CD14-positive monocyte (primary cell): ENCODE results near the gene ODC1. TPM values are rescaled to one million over a fixed set of nuclear protein-coding genes. Genes with fewer than 3 reads are reported as not detected.

Source experiments
- DNase-seq, 3 donors: peaks; one replicate each; pipeline ENCODE4 v3.0.0-alpha.2; 2011 to 2022
- H2AFZ ChIP-seq: 2 replicates; pipeline ENCODE4 v1.6.0; 2012; ENCODE audit warnings: mild to moderate bottlenecking, low read depth, low read length, inconsistent platforms; ENCODE audit not compliant: insufficient read depth, poor library complexity, severe bottlenecking
- H3K27ac ChIP-seq, 2 donors: 1 replicate in 1 of 2; 2 replicates in 1 of 2; pipeline ENCODE4 v1.5.1; 2012 to 2013; ENCODE audit warnings: low read length in 2 of 2, control low read depth in 1 of 2, inconsistent platforms in 1 of 2, low read depth in 1 of 2, mild to moderate bottlenecking in 1 of 2
- H3K27me3 ChIP-seq, 2 donors: one replicate each; pipeline versions ENCODE4 v1.6.0 to v1.6.1; 2011 to 2013; ENCODE audit warnings: low read length in 2 of 2; ENCODE audit not compliant: control insufficient read depth in 2 of 2, insufficient read depth in 2 of 2
- H3K36me3 ChIP-seq, 2 donors: replicated peaks in 1 of 2; 1 replicate in 1 of 2; 2 replicates in 1 of 2; pipeline versions ENCODE4 v1.5.1 to v1.6.1; 2012 to 2013; ENCODE audit warnings: low read length in 2 of 2, control low read depth in 1 of 2, inconsistent platforms in 1 of 2, mild to moderate bottlenecking in 1 of 2; ENCODE audit not compliant: insufficient read depth in 2 of 2, control insufficient read depth in 1 of 2
- H3K4me1 ChIP-seq, 2 donors: 1 replicate in 1 of 2; 2 replicates in 1 of 2; pipeline versions ENCODE4 v1.5.1 to v1.6.1; 2012 to 2013; ENCODE audit warnings: low read length in 2 of 2, control low read depth in 1 of 2, inconsistent platforms in 1 of 2, mild to moderate bottlenecking in 1 of 2, moderate library complexity in 1 of 2; ENCODE audit not compliant: insufficient read depth in 2 of 2, control insufficient read depth in 1 of 2
- H3K4me2 ChIP-seq: replicated peaks from 2 replicates; pipeline ENCODE3; 2012; ENCODE audit warnings: low read length, moderate library complexity, mild to moderate bottlenecking; ENCODE audit not compliant: poor library complexity, severe bottlenecking; ENCODE audit errors: extremely low read depth
- H3K4me3 ChIP-seq, 3 experiments: fragments of 200-600 bp in 1 of 3; sonication (generic) in 1 of 3; replicated peaks in 1 of 3; 1 replicate in 2 of 3; 2 replicates in 1 of 3; pipeline ENCODE4 v1.5.1; 2011 to 2013; ENCODE audit warnings: low read length in 3 of 3, mild to moderate bottlenecking in 3 of 3, control low read depth in 2 of 3, low read depth in 2 of 3, inconsistent platforms in 1 of 3, moderate library complexity in 1 of 3
- H3K79me2 ChIP-seq: 2 replicates; pipeline ENCODE4 v1.6.0; 2012; ENCODE audit warnings: mild to moderate bottlenecking, control low read depth, inconsistent platforms, low read length, moderate library complexity; ENCODE audit not compliant: insufficient read depth
- H3K9ac ChIP-seq: 2 replicates; pipeline ENCODE4 v1.6.0; 2017; ENCODE audit warnings: low read length, mild to moderate bottlenecking; ENCODE audit not compliant: insufficient read depth, poor library complexity, severe bottlenecking
- H3K9me3 ChIP-seq, 2 donors: replicated peaks in 1 of 2; 1 replicate in 1 of 2; 2 replicates in 1 of 2; pipeline versions ENCODE4 v1.5.1 to v1.6.1; 2012 to 2013; ENCODE audit warnings: low read length in 2 of 2, control low read depth in 1 of 2; ENCODE audit not compliant: control insufficient read depth in 1 of 2, insufficient read depth in 1 of 2
- H4K20me1 ChIP-seq: 2 replicates; pipeline ENCODE4 v1.6.0; 2012; ENCODE audit warnings: mild to moderate bottlenecking, low read length, control low read depth, moderate library complexity; ENCODE audit not compliant: insufficient read depth
- H3K27ac Mint-ChIP-seq, 7 donors: one replicate each; pipeline ENCODE4 v1.8.0; 2020; ENCODE audit warnings: mild to moderate bottlenecking in 7 of 7, mixed read lengths in 7 of 7, moderate library complexity in 6 of 7, inconsistent platforms in 2 of 7
- H3K27me3 Mint-ChIP-seq, 3 donors: one replicate each; pipeline ENCODE4 v1.8.0; 2021 to 2022; ENCODE audit warnings: low read depth in 3 of 3, mild to moderate bottlenecking in 3 of 3, mixed read lengths in 3 of 3, moderate library complexity in 3 of 3, inconsistent platforms in 1 of 3
- H3K36me3 Mint-ChIP-seq, 2 donors: one replicate each; pipeline ENCODE4 v1.8.0; 2020; ENCODE audit warnings: mixed read lengths in 2 of 2, inconsistent platforms in 1 of 2, mild to moderate bottlenecking in 1 of 2
- H3K4me1 Mint-ChIP-seq: one replicate; pipeline ENCODE4 v1.8.0; 2020; ENCODE audit warnings: mild to moderate bottlenecking, mixed read lengths
- H3K4me3 Mint-ChIP-seq, 2 donors: one replicate each; pipeline ENCODE4 v1.8.0; 2020; ENCODE audit warnings: mild to moderate bottlenecking in 2 of 2, mixed read lengths in 2 of 2, moderate library complexity in 1 of 2
- H3K9me3 Mint-ChIP-seq, 7 donors: one replicate each; pipeline ENCODE4 v1.8.0; 2020 to 2022; ENCODE audit warnings: mixed read lengths in 7 of 7, mild to moderate bottlenecking in 6 of 7, moderate library complexity in 6 of 7, inconsistent platforms in 2 of 7
- CTCF ChIP-seq: fragments of 200-600 bp; IDR thresholded peaks from one replicate; pipeline ENCODE4 v1.8.0; 2022; ENCODE audit warnings: antibody characterized with exemption, mild to moderate bottlenecking
- WGBS: methylation state at CpG from one replicate; pipeline ENCODE4 v1.1.5; 2013; ENCODE audit warnings: missing lambda C conversion rate; ENCODE audit not compliant: insufficient coverage; 5-methylcytosine and 5-hydroxymethylcytosine counted together
- intact Hi-C, 2 donors: fragments of 100-400 bp; cut with micrococcal nuclease; formaldehyde crosslinking; loops; one replicate each; pipeline versions ENCODE4 v1.15.0 to v1.15.1; 2023
- polyA plus RNA-seq, 3 donors: library from polyadenylated mRNA; depleted of rRNA in 1 of 3; unstranded in 2 of 3; stranded (reverse) in 1 of 3; fragments of 300-500 nt in 2 of 3; fragments of >200 nt in 1 of 3; fragmentation: Illumina TruSeq in 2 of 3; gene quantifications; 1 replicate in 2 of 3; 2 replicates in 1 of 3; pipeline ENCODE4 v1.2.3, GENCODE V29; 2012 to 2021

The ODC1 gene
- polyA plus RNA-seq, 3 donors = 22.7 to 27.3 (median 23.6) TPM

- Mint-ChIP-seq H3K9me3 (peaks cover 0 to 1% (median 0%) of the 10 kb centered on the region in 7 donors), H3K4me3 (no peak overlapping the region), H3K4me1 (peaks cover 79% of the 10 kb centered on the region), H3K27me3 (peaks cover 0 to 3% (median 1%) of the 10 kb centered on the region in 3 donors), H3K36me3 (peaks cover 30 to 45% of the 10 kb centered on the region in 2 donors), H3K27ac (peak overlapping the region in 2 of 7 donors; percentile 13 to 22)
- 98% methylated on average over 16 of the region's 20 CpGs for WGBS
- TF ChIP-seq CTCF = no peak
- no peaks in the 10 kb centered on the region for H3K9me3 ChIP-seq
- no peak overlapping the region for H2AFZ ChIP-seq
- no peaks in the 10 kb centered on the region for H3K27me3 ChIP-seq
- no peak overlapping the region for H3K4me3 ChIP-seq
- H3K9ac ChIP-seq = no peak overlapping the region
- intact Hi-C loops = loop anchor here in 1 of 2 donors (5.0 kb wide), 1 partner anchor 117 kb away; no protein-coding TSS in a partner anchor
- no peak for DNase-seq
- H3K4me1 ChIP-seq = peaks cover 75 to 83% of the 10 kb centered on the region in 2 donors
- peaks cover 60% of the 10 kb centered on the region for H3K79me2 ChIP-seq
- no peak overlapping the region for H3K4me2 ChIP-seq
- H4K20me1 ChIP-seq = peaks cover 15% of the 10 kb centered on the region
- H3K36me3 ChIP-seq = peaks cover 3 to 17% of the 10 kb centered on the region in 2 donors
- no peak overlapping the region for H3K27ac ChIP-seq
Observed at GRCh38 chr2:10404324-10405143, 43.6 kb downstream of the ODC1 start.

GRCh38 chr2:10402653-10403215 is 45.4 kb downstream of the ODC1 start:
- H3K4me1 Mint-ChIP-seq = peaks cover 74% of the 10 kb centered on the region
- Histone ChIP-seq H3K4me1 (peaks cover 71 to 80% of the 10 kb centered on the region in 2 donors), H3K79me2 (peaks cover 58% of the 10 kb centered on the region)

More at GRCh38 chr2:10402653-10403215, 45.4 kb downstream of the ODC1 start:
- intact Hi-C loops = no loop called here
- Mint-ChIP-seq H3K9me3 (peaks cover 0 to 1% (median 0%) of the 10 kb centered on the region in 7 donors), H3K27me3 (peaks cover 0 to 1% (median under 1%) of the 10 kb centered on the region in 3 donors), H3K4me3 (no peak overlapping the region), H3K36me3 (peaks cover 35 to 50% of the 10 kb centered on the region in 2 donors), H3K27ac (peak overlapping the region in 4 of 7 donors; percentile 10 to 96 (median 54))
- no peak overlapping the region for H3K27ac ChIP-seq
- TF ChIP-seq CTCF = no peak
- peaks cover 3 to 17% of the 10 kb centered on the region in 2 donors for H3K36me3 ChIP-seq
- H3K4me2 ChIP-seq = no peak overlapping the region
- H3K27me3 ChIP-seq = no peaks in the 10 kb centered on the region
- 93% methylated on average over 6 of the region's 8 CpGs for WGBS
- no peak overlapping the region for H3K9ac ChIP-seq
- peaks cover 10% of the 10 kb centered on the region for H4K20me1 ChIP-seq
- H3K4me3 ChIP-seq = no peak overlapping the region
- DNase-seq = no peak
- no peaks in the 10 kb centered on the region for H3K9me3 ChIP-seq
- no peak overlapping the region for H2AFZ ChIP-seq
